GM19452 (cell line): ENCODE measurements around the gene RFC1.
A peak's percentile ranks its signal among the peaks of the same experiment; 100 is the strongest.
"Not testable (repeated sequence)": the region's sequence is repeated elsewhere in the genome, so short reads cannot be mapped to it uniquely, and the experiment has no call there.

Experiments used
- ATAC-seq: cut with Tn5 transposase; IDR thresholded peaks from one replicate; pipeline ENCODE4 v1.9.1; 2021; ENCODE audit not compliant: unreplicated experiment

Gene RFC1

GRCh38 chr4:39365830-39366771 lies at the start of gene RFC1:
Gene RFC1, minus strand, starts transcription at chr4:39366362. Its CDS starts 121 bp downstream, at chr4:39366241.
- ATAC-seq = peak; percentile 79

- ATAC-seq = no peak
Measured at GRCh38 chr4:39415678-39416283, 49.6 kb upstream of the RFC1 start.

DNA sequence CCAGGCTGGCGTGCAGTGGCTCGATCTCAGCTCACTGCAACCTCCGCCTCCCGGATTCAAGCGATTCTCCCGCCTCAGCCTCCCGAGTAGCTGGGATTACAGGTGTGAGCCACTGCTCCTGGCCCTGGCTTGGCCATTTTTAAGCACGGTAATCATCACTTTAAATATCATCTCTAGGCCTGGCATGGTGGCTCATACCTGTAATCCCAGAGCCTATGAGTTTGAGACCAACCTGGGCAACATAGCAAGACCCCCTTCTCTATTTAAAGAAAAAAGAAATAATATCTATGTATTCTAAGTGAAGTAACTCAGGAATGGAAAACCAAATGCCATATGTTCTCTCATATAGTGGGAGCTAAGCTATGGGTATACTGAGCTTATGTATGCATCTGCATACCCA lies 45.4 kb upstream of the RFC1 start:
- not testable (repeated sequence) for ATAC-seq

- no peak for ATAC-seq
Measured at GRCh38 chr4:39410415-39410814, 44.3 kb upstream of the RFC1 start.

- ATAC-seq = no peak
Measured at GRCh38 chr4:39407584-39407885, 41.4 kb upstream of the RFC1 start.

DNA sequence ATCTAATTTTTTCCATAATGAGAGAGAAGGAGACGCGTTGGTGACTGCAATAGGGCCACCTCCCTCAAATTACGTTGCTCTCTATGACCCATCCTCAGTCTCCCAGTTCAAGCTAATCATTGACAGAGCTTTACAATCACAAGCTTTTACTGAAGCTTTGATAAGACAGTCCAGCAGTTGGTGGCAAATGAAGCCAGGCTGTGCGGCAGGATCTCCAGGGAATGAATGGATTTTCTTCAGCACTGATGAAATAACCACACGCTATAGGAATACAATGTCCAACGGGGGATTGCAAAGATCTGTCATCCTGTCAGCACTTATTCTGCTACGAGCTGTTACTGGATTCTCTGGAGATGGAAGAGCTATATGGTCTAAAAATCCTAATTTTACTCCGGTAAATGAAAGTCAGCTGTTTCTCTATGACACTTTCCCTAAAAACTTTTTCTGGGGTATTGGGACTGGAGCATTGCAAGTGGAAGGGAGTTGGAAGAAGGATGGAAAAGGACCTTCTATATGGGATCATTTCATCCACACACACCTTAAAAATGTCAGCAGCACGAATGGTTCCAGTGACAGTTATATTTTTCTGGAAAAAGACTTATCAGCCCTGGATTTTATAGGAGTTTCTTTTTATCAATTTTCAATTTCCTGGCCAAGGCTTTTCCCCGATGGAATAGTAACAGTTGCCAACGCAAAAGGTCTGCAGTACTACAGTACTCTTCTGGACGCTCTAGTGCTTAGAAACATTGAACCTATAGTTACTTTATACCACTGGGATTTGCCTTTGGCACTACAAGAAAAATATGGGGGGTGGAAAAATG lies 40.8 kb upstream of the RFC1 start, which contains the start of gene KLB:
KLB (plus strand) TSS at position 168 of the 821 bp plus-strand sequence; CDS start at position 188, 20 bp downstream.
- ATAC-seq = no peak

- ATAC-seq = not testable (repeated sequence)
Measured at GRCh38 chr4:39401640-39402039, 35.5 kb upstream of the RFC1 start.

DNA sequence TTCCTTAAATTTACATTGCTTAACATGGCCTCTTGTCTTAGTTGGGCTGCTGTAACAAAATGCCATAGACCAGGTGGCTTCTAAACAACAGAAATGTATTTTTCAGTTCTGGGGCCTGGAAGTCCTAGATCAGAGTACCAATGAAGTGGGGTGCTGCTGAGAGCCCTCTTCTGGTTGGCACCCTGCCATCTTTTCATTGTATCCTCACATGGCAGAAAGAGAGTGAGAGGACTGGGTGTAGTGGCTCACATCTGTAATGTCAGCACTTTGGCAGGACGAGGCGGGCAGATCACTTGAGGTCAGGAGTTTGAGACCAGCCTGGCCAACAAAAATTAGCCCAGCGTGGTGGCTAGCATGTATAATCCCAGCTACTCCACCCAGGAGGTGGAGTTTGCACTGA lies 28.5 kb upstream of the RFC1 start:
- no peak for ATAC-seq

- no peak for ATAC-seq
Measured at GRCh38 chr4:39390603-39391002, 24.4 kb upstream of the RFC1 start.

GRCh38 chr4:39384563-39384962 lies 18.4 kb upstream of the RFC1 start:
- ATAC-seq = no peak

DNA sequence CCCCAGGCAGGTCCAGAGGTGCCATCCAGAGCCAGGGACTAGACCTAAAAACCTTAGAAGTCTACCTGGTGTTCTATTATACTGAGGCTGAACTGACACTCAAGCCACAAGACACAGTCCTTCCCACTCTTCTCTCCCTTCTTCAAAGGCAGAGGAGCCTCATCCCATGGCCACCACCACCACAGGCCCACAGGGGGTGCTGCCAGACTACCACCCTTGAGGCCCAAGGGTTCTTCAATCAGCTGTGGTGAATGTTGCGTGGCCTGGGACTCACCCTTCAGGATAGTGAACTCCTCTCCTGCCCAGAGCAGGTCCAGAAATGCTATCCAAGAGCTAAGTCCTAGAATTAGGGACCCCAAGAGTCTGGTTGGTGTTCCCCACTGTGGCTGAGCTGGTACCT lies 17.5 kb upstream of the RFC1 start:
- ATAC-seq = no peak

- ATAC-seq = no peak
Measured at GRCh38 chr4:39375478-39375877, 9.3 kb upstream of the RFC1 start.

- not testable (repeated sequence) for ATAC-seq
Measured at GRCh38 chr4:39371209-39371608, 5.0 kb upstream of the RFC1 start.

DNA sequence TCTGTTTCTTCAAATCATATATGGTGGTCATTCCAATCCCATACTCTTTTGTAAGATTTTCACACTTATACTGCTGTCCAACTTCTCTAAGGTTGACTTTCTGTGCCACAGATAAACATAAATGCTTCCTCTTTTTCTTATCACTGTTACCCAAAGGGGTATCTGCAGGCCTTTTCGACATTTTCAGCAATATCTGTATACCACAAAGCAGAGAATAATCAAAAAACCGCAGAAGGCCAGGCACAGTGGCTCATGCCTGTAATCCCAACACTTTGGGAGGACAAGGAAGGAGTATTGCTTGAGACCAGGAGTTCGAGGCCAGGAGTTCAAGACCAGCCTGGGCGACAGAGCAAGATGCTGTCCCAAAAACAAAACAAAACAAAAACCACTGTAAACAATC lies 3.1 kb upstream of the RFC1 start:
- no peak for ATAC-seq

DNA sequence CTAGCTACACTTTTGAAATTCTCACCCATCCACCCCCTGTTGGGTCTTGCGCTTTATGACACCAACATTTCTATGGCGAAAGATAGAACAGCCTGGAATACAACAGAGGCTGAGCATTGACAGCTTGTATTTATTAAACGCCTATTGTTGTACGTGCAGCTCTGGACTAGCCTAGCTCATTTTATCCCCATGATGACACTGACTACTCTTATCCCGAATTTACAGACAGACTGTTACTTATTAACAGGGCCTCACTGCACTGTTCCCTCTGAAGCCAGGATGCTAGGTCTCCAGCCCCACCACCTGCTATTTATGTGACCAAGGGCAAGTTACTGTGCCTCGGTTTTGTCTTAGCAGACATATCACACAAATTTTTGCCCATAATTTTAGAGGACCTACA lies 1.0 kb upstream of the RFC1 start:
- no peak for ATAC-seq

DNA sequence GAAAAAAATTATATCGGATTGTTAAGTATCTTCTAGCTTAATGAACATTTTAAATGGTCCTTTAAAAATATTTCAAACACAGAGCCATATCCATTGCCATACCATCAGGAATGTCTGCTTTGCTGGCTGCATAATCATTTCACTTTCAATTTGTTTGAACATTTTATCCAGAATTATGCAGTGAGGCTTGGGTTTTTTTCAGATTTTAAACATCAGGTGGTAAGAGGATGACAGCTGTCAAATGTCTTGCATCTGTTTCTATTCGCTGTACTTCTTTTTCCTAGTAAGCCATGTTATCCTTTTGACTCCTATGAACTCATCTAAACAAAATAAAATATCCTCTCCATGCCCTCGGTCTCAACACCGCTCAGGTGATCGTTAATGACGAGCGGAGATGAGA lies 802 bp downstream of the RFC1 start:
- no peak for ATAC-seq

- no peak for ATAC-seq
Measured at GRCh38 chr4:39363773-39364393, 2.3 kb downstream of the RFC1 start.

DNA sequence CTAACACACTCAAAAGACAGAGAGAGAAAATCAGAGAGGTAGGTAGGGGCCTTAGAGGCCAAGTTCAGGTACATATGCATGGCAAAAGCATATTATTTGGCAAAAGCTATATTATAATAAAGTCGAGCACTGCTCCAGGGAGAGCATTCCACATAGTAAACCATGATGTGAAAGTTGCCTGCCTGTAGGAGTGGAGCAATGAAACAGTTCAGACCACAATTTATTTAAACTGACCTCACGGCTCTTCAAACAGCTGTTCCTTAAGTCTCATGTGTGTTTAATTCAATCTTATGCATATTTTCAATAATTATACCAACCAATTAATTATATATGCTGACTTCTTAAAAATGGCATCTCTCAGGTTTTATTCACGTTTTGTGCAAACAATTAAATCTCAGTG lies 3.3 kb downstream of the RFC1 start:
- no peak for ATAC-seq

- ATAC-seq = not testable (repeated sequence)
Measured at GRCh38 chr4:39360611-39361010, 5.6 kb downstream of the RFC1 start.

DNA sequence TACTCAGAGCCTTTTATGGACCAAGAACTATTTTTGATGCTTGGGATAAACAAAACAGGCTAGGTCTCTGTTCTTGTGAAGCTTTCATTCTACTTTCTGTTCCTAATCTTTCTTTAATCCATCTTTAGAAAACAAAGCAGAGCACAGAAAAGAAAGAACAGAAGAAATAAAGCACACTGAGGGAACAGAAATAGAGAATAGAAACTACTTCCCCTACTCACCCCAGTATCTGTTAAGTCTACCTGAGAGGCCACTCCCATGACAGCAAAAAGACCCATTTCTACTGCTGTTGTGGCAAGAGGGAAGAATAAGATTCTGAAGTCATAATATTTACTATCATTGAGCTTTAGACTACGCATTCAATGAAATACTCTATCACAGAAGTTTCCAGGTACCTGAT lies 9.2 kb downstream of the RFC1 start:
- ATAC-seq = no peak

- no peak for ATAC-seq
Measured at GRCh38 chr4:39354254-39354552, 12.0 kb downstream of the RFC1 start.
